ENCODE results near the gene PCAT6.

GRCh38 chr1:202837746-202838262 lies 27.1 kb downstream of the PCAT6 start:
- TF ChIP-seq POLR2A (IDR thresholded peaks at IDR 0.05) (no peak), CTCF (IDR thresholded peaks at IDR 0.05) (no peak)
